Activated CD4-positive, alpha-beta T cell treated with anti-CD3 and anti-CD28 coated beads, Interleukin-2, amount 10 ng/mL, durations not matched to agents 24 days and 14 days (primary cell): Measurements from ENCODE around the gene TRIM36. TPM values are rescaled to one million over a fixed set of nuclear protein-coding genes. Genes with fewer than 3 reads are reported as not detected.

Source experiments
- DNase-seq: peaks from one replicate; pipeline ENCODE4 v3.0.0; 2022
- H3K27ac Mint-ChIP-seq: one replicate; pipeline ENCODE4 v1.8.0; 2022; ENCODE audit warnings: mild to moderate bottlenecking, mixed read lengths
- H3K27me3 Mint-ChIP-seq: one replicate; pipeline ENCODE4 v1.8.0; 2022; ENCODE audit warnings: mixed read lengths
- H3K36me3 Mint-ChIP-seq: one replicate; pipeline ENCODE4 v1.8.0; 2022; ENCODE audit warnings: low read depth, mild to moderate bottlenecking, mixed read lengths
- H3K4me1 Mint-ChIP-seq: one replicate; pipeline ENCODE4 v1.8.0; 2021; ENCODE audit warnings: mixed read lengths
- H3K4me3 Mint-ChIP-seq: one replicate; pipeline ENCODE4 v1.8.0; 2022; ENCODE audit warnings: mild to moderate bottlenecking, moderate library complexity, mixed read lengths
- H3K9me3 Mint-ChIP-seq: one replicate; pipeline ENCODE4 v1.8.0; 2021; ENCODE audit warnings: mixed read lengths
- intact Hi-C: fragments of 100-400 bp; cut with micrococcal nuclease; formaldehyde crosslinking; loops from one replicate; pipeline ENCODE4 v1.15.1; 2023
- total RNA-seq: library from RNA; stranded (reverse); gene quantifications from 2 replicates; pipeline ENCODE4 v1.2.3, GENCODE V29; 2022

TRIM36 gene
- 0.12 TPM in 1 of 2 replicates, not detected in the other for total RNA-seq

DNA sequence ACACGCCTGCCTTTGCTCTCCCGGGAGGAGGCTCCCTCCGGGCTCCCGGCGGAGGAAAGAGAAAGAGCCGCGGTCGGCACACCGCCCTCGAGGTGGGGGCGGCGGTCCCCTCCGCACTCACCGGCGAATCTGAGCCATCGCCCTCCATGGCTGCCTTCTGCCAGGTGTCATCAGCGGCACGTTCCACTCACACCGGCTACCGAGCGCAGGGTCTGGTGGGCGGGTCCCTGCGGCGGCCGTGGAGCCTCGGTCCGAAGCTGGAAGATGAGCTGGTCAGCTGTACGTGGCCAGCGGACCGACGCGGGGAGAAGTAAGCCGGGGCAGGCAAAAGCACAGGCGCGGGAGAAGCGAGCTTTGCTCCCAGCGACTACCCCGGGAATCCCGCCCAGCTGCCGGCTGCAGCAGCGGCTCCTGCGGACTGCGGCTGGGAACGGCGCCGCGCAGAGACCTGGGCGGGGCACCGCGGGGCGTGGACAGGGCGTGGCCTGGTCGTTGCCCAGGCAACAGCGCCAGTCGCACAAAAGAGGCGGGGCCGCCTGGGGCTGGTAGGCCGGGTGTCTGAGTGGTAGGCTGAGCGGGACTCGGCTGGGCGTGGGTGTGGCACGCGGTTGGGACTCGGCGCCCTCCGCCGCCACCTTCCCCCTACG is at the start of gene TRIM36:
TSS of gene TRIM36 (minus strand) at position 422 of the 647 bp plus-strand sequence. CDS start at position 148, 274 bp downstream.
- Mint-ChIP-seq H3K27me3 (peaks cover 63% of the 10 kb centered on the region), H3K4me1 (peaks cover 14% of the 10 kb centered on the region), H3K4me3 (peak within 1 kb of the TSS; percentile 86), H3K36me3 (peaks cover 5% of the 10 kb centered on the region), H3K9me3 (peaks cover 16% of the 10 kb centered on the region), H3K27ac (peak within 1 kb of the TSS; percentile 75)
- intact Hi-C loops = loop anchor here (1.0 to 10.0 kb wide), 8 partner anchors 11 to 675 kb away; partner anchors contain the start of genes AP3S1, ATG12, CCDC112 and CDO1
- peak; percentile 98 for DNase-seq

DNA sequence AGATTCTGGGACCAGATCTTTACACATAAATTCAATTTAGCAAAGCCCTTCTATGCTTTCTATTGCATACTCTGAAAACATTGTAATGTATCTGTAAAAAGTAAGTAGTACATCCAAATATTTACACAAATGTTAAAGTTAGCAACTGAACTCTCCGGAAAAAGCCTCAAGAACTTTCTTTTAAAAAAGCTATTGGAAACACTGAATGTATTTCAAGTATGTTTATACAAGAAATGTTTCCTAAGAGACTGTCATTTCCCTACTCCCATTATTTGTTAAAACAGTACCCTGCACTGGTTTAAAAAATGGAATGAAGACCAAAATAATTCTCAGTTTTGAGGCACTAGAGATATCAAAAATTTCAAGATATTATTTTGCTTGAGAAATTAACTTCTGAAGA is 44.8 kb upstream of the TRIM36 start:
- DNase-seq = no peak
- peaks cover 25% of the 10 kb centered on the region for H3K36me3 Mint-ChIP-seq
- no peaks in the 10 kb centered on the region for H3K9me3 Mint-ChIP-seq
- H3K27me3 Mint-ChIP-seq = no peaks in the 10 kb centered on the region
- no peak overlapping the region for H3K4me3 Mint-ChIP-seq
- intact Hi-C loops = no loop called here
- H3K4me1 Mint-ChIP-seq = peaks cover 10% of the 10 kb centered on the region
- no peak overlapping the region for H3K27ac Mint-ChIP-seq

DNA sequence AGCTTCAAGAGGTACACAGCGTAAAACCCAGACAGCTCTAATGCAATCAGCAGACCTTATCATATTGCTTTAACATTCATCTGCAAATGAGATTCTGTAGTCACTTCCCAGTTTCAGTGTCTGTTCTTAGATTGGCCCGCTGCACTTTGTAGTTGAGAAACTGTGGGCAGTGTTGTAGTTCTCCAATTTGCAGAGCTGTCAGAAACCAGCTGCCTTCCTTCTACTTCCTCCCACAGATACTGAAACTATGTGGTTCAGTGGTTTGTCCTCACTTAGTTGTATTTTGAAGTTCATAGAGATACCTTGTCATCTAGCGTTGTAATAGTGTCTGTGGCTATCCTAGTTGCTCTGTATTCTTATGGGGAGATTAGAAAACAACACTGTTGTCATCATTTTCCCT is 39.6 kb upstream of the TRIM36 start:
- DNase-seq = peak; percentile 90
- Mint-ChIP-seq H3K36me3 (peaks cover 23% of the 10 kb centered on the region), H3K4me1 (peaks cover 19% of the 10 kb centered on the region), H3K27ac (peak overlapping the region; percentile 68), H3K9me3 (no peaks in the 10 kb centered on the region), H3K27me3 (no peaks in the 10 kb centered on the region), H3K4me3 (peak overlapping the region; percentile 24)
- intact Hi-C loops = loop anchor here (2.0 to 5.0 kb wide), 5 partner anchors 28 to 633 kb away; partner anchors contain the start of genes AP3S1 and ATG12

- no peak overlapping the region for H3K4me3 Mint-ChIP-seq
- peaks cover 8% of the 10 kb centered on the region for H3K36me3 Mint-ChIP-seq
- intact Hi-C loops = no loop called here
These were observed 33.2 kb upstream of the TRIM36 start for GRCh38 chr5:115202952-115203351.

DNA sequence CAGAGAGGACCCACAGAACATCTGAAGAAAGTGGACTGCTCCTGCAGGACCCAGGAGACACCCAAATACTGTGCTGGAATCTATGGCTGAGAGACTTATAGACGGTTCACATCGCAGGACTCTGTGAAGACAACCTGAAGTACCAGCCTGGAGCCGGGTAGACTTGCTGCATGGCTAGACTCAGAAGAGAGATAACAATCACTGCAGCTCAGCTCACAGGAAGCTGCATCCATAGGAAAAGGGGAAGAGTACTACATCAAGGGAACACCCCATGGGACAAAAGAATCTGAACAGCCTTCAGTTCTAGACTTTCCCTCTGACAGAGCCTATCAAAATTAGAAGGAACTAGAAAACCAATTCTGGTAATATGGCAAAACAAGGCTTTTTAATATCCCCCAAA is 26.5 kb upstream of the TRIM36 start:
- Mint-ChIP-seq H3K9me3 (no peaks in the 10 kb centered on the region), H3K36me3 (no peaks in the 10 kb centered on the region), H3K27ac (no peak overlapping the region), H3K4me1 (no peaks in the 10 kb centered on the region), H3K4me3 (no peak overlapping the region), H3K27me3 (peaks cover 9% of the 10 kb centered on the region)
- intact Hi-C loops = no loop called here
- DNase-seq = no peak

More at GRCh38 chr5:115202952-115203351, 33.2 kb upstream of the TRIM36 start:
- Mint-ChIP-seq H3K4me1 (no peaks in the 10 kb centered on the region), H3K27me3 (peaks cover 3% of the 10 kb centered on the region), H3K9me3 (no peaks in the 10 kb centered on the region), H3K27ac (no peak overlapping the region)
- DNase-seq = no peak

DNA sequence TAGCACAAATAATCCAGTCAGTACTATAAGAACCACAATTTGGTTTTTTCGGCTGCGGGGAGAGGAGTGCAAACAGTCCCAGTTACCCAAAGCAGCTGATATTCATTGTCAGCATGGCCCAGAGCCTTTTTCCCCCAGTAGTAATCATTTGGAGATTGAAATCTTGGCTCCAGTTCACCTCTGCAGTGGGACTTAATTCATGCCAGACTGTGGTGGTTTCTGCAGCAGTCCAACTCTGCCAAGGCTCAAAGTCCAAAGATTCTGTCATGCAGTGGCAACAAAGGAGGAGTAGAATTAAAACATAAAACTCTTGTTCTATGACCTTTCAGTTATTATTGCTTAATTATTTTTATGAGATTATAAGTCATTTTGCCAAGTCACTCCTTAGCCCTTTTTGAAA is 25.0 kb upstream of the TRIM36 start:
- Mint-ChIP-seq H3K9me3 (no peaks in the 10 kb centered on the region), H3K27ac (no peak overlapping the region), H3K4me3 (no peak overlapping the region), H3K27me3 (peaks cover 10% of the 10 kb centered on the region), H3K36me3 (no peaks in the 10 kb centered on the region), H3K4me1 (no peaks in the 10 kb centered on the region)
- DNase-seq = no peak
- intact Hi-C loops = no loop called here

DNA sequence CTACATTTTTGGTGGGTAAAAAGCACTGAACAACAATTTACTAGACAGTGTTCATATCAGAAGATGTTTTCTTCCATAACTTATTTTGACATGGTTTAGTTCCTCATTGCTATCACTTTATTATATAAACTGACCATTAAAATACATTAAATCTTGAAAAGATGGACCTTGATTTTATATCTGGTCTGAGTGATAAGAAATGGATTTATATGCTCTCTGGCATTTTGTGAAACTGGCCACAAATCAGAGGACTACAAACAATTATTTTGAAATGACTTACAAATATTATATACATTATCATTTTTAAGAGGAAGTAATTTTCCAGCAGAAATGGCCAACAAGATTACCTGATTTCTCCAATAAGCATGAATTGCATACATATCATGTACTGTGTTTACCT is 23.6 kb upstream of the TRIM36 start:
- no peak overlapping the region for H3K4me3 Mint-ChIP-seq
- no peaks in the 10 kb centered on the region for H3K4me1 Mint-ChIP-seq
- H3K9me3 Mint-ChIP-seq = no peaks in the 10 kb centered on the region
- H3K36me3 Mint-ChIP-seq = no peaks in the 10 kb centered on the region
- DNase-seq = no peak
- intact Hi-C loops = no loop called here
- peaks cover 11% of the 10 kb centered on the region for H3K27me3 Mint-ChIP-seq
- no peak overlapping the region for H3K27ac Mint-ChIP-seq

- no peak overlapping the region for H3K4me3 Mint-ChIP-seq
- intact Hi-C loops = no loop called here
- no peak for DNase-seq
- H3K27ac Mint-ChIP-seq = no peak overlapping the region
- no peaks in the 10 kb centered on the region for H3K36me3 Mint-ChIP-seq
- H3K27me3 Mint-ChIP-seq = peaks cover 10% of the 10 kb centered on the region
- H3K4me1 Mint-ChIP-seq = no peaks in the 10 kb centered on the region
- H3K9me3 Mint-ChIP-seq = no peaks in the 10 kb centered on the region
These were observed 22.4 kb upstream of the TRIM36 start for GRCh38 chr5:115192098-115192497.

DNA sequence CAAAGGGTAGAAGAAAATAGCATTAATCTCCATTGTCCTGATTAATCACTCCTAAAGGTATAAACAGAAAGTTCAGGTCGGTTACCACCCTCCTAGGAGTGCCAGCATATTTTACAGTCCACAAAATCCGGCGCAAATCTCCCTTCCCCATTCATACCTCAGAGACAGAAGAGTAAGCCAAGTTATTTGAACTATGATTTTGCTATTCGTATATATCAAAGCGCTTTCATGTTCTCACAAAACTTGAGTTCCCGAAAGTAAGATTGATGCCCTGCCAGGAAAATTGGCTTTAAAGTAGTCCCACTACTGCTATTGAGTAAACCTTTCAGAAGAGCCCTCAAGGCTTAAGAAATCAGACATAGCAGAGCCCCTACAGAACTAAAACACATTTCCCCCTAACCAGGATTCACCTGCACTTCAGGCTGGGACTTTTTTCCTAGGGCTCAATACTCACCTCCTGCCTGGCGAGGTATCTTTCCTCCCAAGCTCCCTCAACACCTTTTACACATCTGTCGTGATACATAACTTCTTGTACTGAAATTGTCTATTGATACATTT is 21.8 kb upstream of the TRIM36 start:
- Mint-ChIP-seq H3K27me3 (peaks cover 16% of the 10 kb centered on the region), H3K27ac (no peak overlapping the region), H3K4me3 (no peak overlapping the region), H3K4me1 (no peaks in the 10 kb centered on the region), H3K9me3 (no peaks in the 10 kb centered on the region), H3K36me3 (no peaks in the 10 kb centered on the region)
- intact Hi-C loops = no loop called here
- DNase-seq = no peak

DNA sequence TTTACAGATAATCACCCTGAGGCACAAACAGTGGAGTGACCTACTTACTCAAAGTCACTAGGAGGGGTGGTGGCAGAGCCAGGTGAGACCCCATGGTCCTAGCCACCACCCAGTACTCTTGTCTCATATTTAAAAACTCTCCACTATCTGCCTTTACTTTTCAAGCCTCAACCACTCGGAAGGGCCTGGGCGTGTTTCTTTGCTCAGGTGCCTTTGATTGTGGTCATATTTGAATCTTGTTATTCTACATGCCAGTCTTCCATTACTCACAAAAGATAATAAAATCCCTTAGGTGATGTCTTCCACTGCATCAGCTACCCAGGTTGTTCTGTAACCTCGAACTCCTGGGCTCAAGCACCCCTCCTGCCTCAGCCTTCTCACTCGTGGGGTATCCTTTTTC is 20.7 kb upstream of the TRIM36 start:
- no peaks in the 10 kb centered on the region for H3K9me3 Mint-ChIP-seq
- no peaks in the 10 kb centered on the region for H3K4me1 Mint-ChIP-seq
- H3K4me3 Mint-ChIP-seq = no peak overlapping the region
- peaks cover 18% of the 10 kb centered on the region for H3K27me3 Mint-ChIP-seq
- intact Hi-C loops = no loop called here
- H3K27ac Mint-ChIP-seq = no peak overlapping the region
- H3K36me3 Mint-ChIP-seq = no peaks in the 10 kb centered on the region
- DNase-seq = no peak

DNA sequence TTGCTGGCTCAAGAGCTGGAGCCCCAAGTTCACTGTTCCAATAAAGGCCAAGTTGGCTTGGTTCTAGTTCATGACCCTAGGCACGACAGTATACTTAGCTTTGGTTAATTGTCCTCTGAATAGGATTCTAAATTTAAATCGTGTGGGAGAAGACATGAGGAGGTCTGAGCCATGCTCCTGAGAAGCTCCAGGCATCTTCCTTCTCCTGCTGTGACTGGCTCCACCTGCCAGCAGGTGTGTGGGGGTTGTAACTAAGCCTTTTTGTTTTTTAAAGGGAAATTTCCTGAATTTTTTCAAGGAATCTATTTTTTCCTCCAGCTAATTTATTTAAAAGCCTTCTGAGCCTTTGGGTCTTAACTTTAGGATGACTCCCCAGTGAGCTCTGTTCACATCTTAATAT is 20.2 kb upstream of the TRIM36 start:
- no peak for DNase-seq
- Mint-ChIP-seq H3K27me3 (peaks cover 18% of the 10 kb centered on the region), H3K36me3 (no peaks in the 10 kb centered on the region), H3K4me3 (no peak overlapping the region), H3K4me1 (no peaks in the 10 kb centered on the region), H3K27ac (no peak overlapping the region), H3K9me3 (no peaks in the 10 kb centered on the region)
- intact Hi-C loops = no loop called here

GRCh38 chr5:115186794-115187193 is 17.1 kb upstream of the TRIM36 start:
- Mint-ChIP-seq H3K9me3 (no peaks in the 10 kb centered on the region), H3K27ac (no peak overlapping the region), H3K27me3 (peaks cover 33% of the 10 kb centered on the region), H3K36me3 (no peaks in the 10 kb centered on the region), H3K4me1 (peaks cover 3% of the 10 kb centered on the region), H3K4me3 (no peak overlapping the region)
- DNase-seq = no peak
- intact Hi-C loops = no loop called here

- Mint-ChIP-seq H3K27me3 (peaks cover 52% of the 10 kb centered on the region), H3K9me3 (no peaks in the 10 kb centered on the region)
- intact Hi-C loops = loop anchor here (5.0 kb wide), 1 partner anchor 1388 kb away; the partner anchor contains the start of gene SEMA6A
These were observed 15.1 kb upstream of the TRIM36 start for GRCh38 chr5:115184770-115185169.

GRCh38 chr5:115181757-115182156 is 12.0 kb upstream of the TRIM36 start:
- H3K27ac Mint-ChIP-seq = no peak overlapping the region
- H3K4me1 Mint-ChIP-seq = peaks cover 7% of the 10 kb centered on the region
- intact Hi-C loops = loop anchor here (2.0 to 5.0 kb wide), 2 partner anchors 27 to 1391 kb away; partner anchors contain the start of gene SEMA6A
- H3K4me3 Mint-ChIP-seq = no peak overlapping the region
- no peaks in the 10 kb centered on the region for H3K9me3 Mint-ChIP-seq
- H3K36me3 Mint-ChIP-seq = no peaks in the 10 kb centered on the region
- H3K27me3 Mint-ChIP-seq = peaks cover 71% of the 10 kb centered on the region
- DNase-seq = no peak

More at GRCh38 chr5:115184770-115185169, 15.1 kb upstream of the TRIM36 start:
- no peak for DNase-seq
- Mint-ChIP-seq H3K36me3 (no peaks in the 10 kb centered on the region), H3K4me1 (peaks cover 7% of the 10 kb centered on the region), H3K4me3 (no peak overlapping the region), H3K27ac (no peak overlapping the region)
